DOHH2 (cell line): ENCODE measurements around the gene PLPP3.

ENCODE experiments used
- EZH2phosphoT487 ChIP-seq: fragments of 200-600 bp; sonication (generic); IDR thresholded peaks from 2 replicates; pipeline ENCODE4 v1.6.1; 2017; ENCODE audit warnings: borderline replicate concordance, mild to moderate bottlenecking, antibody characterized with exemption, low read length, moderate library complexity, mixed read lengths
- TF ChIP-seq, protein P1 (sequence below): fragments of 200-600 bp; sonication (generic); IDR thresholded peaks from one replicate; pipeline ENCODE4 v1.5.1; 2014; ENCODE audit warnings: antibody characterized with exemption, mild to moderate bottlenecking, low read depth, low read length; ENCODE audit not compliant: poor library complexity, severe bottlenecking

DNA sequence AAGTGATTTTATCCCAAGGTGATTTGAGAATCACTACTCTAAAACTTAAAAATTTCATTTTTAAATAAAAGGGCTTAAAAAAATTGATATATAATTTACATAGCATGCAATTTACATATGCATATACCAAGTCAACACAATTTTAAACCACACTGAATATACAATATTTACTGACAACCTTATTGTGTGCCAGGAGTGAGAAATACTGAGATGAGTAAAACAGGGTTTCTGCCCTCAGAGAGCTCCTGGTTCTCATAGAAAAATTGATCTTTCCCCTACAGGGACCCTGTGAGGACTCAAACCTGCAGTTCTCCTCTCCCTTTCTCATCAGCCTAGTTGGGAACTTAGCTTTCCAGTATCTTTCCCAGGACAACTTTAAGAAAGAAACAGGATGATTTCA lies 27.0 kb downstream of the PLPP3 start:
- TF ChIP-seq, protein P1, sequence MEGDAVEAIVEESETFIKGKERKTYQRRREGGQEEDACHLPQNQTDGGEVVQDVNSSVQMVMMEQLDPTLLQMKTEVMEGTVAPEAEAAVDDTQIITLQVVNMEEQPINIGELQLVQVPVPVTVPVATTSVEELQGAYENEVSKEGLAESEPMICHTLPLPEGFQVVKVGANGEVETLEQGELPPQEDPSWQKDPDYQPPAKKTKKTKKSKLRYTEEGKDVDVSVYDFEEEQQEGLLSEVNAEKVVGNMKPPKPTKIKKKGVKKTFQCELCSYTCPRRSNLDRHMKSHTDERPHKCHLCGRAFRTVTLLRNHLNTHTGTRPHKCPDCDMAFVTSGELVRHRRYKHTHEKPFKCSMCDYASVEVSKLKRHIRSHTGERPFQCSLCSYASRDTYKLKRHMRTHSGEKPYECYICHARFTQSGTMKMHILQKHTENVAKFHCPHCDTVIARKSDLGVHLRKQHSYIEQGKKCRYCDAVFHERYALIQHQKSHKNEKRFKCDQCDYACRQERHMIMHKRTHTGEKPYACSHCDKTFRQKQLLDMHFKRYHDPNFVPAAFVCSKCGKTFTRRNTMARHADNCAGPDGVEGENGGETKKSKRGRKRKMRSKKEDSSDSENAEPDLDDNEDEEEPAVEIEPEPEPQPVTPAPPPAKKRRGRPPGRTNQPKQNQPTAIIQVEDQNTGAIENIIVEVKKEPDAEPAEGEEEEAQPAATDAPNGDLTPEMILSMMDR = no peak
- no peak for TF ChIP-seq EZH2phosphoT487
